Tibial nerve (tissue), 4 donors: ENCODE measurements around the gene DHRS13.

Experiments
- EP300 ChIP-seq, 2 donors: sonication (generic); formaldehyde crosslinking; IDR thresholded peaks; one replicate each; pipeline ENCODE4 v1.6.1; 2017; ENCODE audit warnings: antibody characterized with exemption in 2 of 2, mild to moderate bottlenecking in 1 of 2
- POLR2A ChIP-seq, 2 donors: fragments of 450-650 bp; IDR thresholded peaks; one replicate each; pipeline ENCODE4 v1.6.1; 2017; ENCODE audit warnings: antibody characterized with exemption in 2 of 2, mild to moderate bottlenecking in 2 of 2, moderate library complexity in 2 of 2
- TF ChIP-seq, protein P1 (sequence below), 5 experiments: fragments of 200-600 bp in 3 of 5; fragments of 450-650 bp in 2 of 5; sonication (generic) in 3 of 5; IDR thresholded peaks; one replicate each; pipeline ENCODE4 v1.5.1; 2016 to 2019; ENCODE audit warnings: antibody characterized with exemption in 5 of 5, mild to moderate bottlenecking in 3 of 5, moderate library complexity in 2 of 5

DNA sequence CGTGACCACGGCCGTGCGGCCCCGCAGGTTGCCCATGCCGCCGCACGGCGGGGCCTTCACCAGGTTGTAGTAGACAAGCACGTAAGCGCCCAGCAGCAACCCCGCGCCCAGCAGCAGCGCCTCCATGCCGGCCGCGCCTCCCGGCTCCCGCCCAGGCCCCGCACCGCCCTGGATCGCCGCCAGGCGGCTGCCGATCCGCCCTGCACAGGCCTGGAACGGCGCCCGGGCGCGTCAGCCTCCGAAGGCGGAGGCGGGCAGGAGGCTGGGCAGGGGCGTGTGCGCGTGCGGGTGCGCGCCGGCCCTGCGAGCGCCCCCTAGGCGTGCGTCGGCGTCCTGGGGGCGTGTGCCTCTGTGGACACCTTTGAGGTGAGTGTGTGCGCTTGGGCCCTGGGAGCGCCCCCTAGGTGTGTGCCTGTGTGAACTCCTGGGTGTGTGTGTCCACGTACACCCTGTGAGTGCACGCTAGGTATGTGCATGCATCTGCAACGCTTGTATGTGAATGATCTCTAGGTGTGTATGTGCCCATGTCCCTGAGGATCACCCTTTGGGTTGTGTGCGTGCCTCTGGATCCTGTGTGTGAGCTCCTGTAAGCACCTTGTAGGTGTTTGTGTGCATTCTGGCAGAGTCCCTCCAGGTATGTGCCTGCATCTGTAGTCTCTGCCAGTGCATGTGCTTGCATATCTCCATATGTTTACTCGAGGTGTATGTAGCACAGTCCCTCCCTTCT, at the start of gene DHRS13:
- TF ChIP-seq, protein P1, sequence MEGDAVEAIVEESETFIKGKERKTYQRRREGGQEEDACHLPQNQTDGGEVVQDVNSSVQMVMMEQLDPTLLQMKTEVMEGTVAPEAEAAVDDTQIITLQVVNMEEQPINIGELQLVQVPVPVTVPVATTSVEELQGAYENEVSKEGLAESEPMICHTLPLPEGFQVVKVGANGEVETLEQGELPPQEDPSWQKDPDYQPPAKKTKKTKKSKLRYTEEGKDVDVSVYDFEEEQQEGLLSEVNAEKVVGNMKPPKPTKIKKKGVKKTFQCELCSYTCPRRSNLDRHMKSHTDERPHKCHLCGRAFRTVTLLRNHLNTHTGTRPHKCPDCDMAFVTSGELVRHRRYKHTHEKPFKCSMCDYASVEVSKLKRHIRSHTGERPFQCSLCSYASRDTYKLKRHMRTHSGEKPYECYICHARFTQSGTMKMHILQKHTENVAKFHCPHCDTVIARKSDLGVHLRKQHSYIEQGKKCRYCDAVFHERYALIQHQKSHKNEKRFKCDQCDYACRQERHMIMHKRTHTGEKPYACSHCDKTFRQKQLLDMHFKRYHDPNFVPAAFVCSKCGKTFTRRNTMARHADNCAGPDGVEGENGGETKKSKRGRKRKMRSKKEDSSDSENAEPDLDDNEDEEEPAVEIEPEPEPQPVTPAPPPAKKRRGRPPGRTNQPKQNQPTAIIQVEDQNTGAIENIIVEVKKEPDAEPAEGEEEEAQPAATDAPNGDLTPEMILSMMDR (IDR thresholded peaks at IDR 0.05) = peak; percentile 88 to 93 (median 91)
- TF ChIP-seq EP300 (IDR thresholded peaks at IDR 0.05) (peak in 1 of 2 donors; percentile 22), POLR2A (IDR thresholded peaks at IDR 0.05) (peak in 1 of 2 donors; percentile 34)
